GM10847 (cell line): ENCODE data around the gene JMJD6.

Experiments used
- POLR2A ChIP-seq: IDR thresholded peaks from 2 replicates; pipeline ENCODE4 v1.6.1; 2011; ENCODE audit not compliant: insufficient read length; ENCODE audit errors: extremely low read depth

Gene JMJD6

DNA sequence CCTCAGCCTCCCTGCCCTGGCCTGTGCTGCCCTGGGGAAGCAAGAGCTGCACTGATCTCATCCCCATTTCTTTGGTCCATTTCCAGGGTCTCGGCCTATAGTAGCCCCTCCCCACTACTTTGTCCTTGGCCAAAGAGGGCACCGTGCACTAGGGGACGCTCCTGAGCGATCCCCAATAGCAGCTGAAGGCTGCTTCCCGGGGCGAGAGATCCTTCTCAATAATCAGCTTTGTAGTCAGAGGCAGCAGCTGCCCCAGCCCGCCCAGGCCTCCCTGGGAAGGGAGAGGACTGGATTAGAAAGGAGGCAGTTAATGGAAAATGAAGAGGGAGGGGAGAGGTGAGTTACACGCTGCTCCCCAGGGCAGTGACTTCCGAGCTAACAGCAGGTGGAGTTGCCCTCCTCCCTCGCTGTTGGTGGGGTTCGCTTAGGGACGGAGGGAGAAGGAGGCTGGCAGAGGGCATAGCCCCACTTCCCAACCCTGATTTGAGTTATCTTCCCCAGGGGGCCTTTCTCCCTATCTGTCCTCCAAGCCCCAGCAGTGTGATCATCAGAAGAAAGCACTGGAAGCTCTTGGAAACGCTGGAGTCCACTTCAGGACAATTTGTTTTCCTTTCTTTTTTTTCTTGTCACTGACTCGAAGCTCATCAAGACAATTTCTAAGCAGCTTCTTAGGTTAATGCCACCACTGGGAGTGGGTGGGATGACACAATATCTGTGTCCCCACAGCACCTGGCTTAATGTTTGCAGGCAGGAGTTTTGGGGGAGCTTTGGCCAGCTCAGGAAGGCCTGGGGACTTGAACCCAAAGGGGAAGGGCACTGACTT, 18.2 kb downstream of the JMJD6 start:
- no peak for TF ChIP-seq POLR2A

DNA sequence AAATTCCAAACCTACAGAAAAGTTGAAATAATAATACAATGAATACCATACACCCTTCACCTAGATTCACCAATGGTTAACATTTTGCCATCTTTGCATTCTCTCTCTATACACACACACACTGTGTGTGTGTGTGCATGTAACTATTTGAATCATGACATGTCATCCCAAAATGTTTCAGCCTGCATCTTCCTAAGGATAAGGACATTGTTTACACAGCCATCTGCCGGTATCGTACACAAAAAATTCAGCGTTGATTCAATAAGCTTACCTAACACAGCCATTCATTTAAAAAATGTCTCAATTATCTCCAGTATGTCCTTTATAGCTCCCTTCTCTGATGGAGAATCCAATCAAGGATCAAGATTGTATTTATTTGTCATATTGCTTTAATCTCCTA, 19.6 kb downstream of the JMJD6 start:
- no peak for TF ChIP-seq POLR2A

DNA sequence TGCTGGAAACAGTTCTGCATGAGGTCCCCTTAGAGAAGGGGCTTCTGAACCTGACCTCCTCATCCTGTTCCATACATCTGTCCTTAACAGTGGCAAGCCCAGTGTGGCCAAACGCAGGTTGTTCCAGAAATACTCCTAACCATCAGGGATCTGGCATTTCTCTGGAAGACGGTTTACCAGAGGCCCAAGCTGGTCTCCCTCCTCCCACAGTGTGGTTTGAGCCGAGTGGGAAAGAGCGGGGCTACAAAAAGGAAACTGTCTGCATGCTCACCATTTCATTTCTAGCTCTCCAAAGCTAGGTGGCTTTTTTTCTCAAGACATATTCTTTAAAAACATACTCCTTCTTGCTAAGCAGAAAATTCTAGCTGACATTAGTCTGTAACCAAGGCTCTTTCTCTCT, 21.6 kb downstream of the JMJD6 start:
- TF ChIP-seq POLR2A: no peak

DNA sequence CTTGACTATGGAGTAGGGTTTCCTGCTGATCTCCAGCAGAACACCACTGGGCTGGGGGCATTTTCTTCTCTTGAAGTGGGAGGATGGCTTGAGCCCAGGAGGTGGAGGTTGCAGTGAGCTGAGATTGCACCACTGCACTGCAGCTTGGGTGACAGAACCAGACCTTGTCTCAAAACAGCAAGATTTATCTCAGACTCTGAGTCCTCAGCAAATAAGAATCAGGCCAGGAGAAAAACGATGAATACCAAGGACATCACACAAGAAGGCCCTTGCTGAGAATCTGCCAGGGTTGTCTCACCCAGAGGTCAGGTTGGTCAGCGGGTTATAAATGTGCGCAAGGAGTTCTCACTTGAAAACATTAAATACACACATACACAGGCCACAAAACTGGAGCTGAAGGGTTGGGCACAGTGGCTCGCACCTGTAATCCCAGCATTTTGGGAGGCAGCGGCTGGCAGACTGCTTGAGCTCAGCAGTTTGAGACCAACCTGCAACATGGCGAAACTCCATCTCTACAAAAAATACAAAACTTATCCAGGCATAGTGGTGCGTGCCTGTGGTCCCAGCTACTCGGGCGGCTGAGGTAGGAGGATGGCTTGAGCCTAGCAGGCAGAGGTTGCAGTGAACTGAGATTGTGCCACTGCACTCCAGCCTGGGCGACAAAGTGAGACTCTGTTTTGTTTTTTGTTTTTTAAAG, 23.3 kb downstream of the JMJD6 start:
- no peak for TF ChIP-seq POLR2A

- TF ChIP-seq POLR2A: no peak
Observed at GRCh38 chr17:76702076-76702475, 24.3 kb downstream of the JMJD6 start.

DNA sequence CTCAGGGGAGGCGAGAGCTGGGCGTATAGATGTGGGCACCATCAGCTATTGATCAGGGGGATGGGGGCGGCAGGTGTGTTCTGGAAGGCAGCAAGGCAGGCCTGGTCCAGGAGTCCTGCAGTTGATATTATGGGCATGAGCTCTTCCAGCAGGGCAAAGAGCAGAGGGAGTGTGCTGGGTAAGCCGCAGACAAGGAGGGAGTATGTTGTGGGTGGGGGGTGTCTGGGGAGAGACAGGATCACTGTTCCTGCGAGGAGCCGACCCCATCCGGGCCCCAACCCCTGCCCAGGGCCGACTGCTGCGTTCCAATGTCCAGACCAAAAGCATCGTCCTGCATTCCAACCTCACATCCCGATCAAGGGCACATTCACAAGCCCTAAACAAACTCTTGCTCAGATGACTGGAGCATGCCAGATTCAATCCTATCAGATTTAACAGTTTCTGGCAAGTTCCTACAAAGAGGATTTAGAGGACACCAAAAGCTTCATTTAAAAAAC, 24.9 kb downstream of the JMJD6 start:
- TF ChIP-seq POLR2A: no peak

- no peak for TF ChIP-seq POLR2A
Observed at GRCh38 chr17:76700617-76701470, 25.6 kb downstream of the JMJD6 start.

DNA sequence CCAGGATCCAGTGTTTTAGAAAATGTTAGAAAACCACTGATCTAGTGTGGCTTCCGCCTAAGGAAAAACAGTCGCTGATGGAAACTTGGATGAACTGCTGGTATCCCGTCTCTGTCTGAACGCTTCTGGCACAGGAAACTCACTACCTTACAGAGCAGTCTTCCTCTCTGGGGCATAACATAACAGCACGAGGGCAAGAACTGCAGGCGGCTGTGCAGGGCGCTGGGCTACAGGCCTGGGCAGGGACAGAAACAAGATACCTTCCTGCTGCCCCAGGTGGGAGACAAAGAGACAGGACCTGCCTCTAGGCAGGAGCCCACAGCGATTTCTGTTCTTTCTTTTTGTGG, 26.2 kb downstream of the JMJD6 start:
- no peak for TF ChIP-seq POLR2A

DNA sequence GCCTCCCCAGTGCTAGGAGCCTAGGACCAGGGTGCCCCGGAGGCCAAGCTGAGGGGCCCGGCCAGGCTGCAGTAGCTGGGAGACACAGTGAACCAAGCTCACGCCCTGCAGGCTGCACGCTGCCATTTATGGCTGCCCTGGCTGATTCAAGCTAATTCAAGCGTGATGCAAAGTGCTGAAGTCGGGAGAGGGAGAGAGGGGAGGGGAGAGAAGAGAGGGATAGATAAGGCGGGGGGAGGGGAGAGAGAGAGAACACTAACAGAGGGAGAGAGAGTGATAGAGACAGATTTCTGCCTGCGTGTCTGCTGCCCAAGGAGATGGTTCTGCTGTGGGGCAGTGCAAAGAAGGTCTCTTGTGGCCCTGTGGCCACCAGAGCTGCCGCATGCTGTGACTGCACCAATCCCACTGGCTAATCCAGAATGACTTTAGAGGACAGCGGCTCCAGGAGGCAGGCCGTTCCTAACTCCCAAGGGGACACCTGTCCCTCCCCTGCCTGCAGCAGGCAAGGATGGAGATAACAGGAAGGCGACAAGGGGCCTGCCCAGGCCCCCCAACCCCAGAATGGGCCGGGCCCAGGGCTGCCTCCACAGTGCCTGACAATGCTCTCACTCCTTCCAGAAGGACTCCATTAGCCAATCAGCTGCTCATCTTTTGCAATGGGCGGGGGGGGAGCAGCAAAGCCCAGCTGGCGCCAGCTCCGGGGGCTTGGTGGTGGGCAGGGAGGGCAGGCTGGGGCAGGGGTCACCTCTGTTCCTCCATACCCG, 28.5 kb downstream of the JMJD6 start:
- TF ChIP-seq POLR2A: no peak

DNA sequence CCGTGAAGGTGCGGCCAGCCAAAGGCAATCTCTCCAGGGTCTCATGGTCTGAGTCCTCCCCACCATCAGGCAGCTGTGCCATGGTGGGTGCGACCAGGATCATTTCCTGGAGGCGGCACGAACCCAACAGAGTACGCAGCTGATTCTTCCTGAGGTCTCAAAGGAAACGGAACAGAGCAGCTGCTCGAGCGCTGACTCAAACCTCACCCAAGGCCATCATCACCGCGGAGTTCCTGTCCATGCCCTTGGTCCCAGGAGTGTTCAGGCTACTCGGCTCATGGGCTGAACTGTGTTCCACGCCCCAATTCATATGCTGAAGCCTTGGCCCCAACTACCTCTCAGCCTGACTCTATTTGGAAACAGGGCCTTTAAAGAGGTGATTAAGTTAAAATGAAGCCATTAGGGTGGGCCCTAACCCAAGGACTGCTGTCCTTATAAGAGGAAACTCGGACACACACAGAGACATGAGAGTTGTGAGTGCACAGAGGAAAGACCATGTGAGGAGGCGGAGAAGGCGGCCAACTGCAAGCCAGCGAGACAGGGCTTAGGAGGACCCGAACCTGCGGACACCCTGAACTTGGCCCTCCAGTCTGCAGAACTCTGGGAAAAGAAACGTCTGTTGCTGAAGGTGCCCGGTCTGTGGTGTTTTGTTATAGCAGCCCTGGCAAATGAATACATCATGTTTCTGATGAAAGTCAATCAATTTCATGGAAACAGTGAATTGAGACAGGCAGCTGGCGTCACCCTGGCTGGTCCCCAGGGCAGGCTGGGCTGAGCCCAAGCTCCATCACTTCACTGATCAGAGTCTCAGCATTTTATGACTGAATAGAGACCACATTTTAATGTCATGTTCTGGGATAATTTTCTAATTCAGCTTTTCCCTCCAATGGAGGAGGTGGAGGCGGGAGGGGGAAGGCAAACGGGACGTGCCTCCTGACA, 29.4 kb downstream of the JMJD6 start:
- no peak for TF ChIP-seq POLR2A

DNA sequence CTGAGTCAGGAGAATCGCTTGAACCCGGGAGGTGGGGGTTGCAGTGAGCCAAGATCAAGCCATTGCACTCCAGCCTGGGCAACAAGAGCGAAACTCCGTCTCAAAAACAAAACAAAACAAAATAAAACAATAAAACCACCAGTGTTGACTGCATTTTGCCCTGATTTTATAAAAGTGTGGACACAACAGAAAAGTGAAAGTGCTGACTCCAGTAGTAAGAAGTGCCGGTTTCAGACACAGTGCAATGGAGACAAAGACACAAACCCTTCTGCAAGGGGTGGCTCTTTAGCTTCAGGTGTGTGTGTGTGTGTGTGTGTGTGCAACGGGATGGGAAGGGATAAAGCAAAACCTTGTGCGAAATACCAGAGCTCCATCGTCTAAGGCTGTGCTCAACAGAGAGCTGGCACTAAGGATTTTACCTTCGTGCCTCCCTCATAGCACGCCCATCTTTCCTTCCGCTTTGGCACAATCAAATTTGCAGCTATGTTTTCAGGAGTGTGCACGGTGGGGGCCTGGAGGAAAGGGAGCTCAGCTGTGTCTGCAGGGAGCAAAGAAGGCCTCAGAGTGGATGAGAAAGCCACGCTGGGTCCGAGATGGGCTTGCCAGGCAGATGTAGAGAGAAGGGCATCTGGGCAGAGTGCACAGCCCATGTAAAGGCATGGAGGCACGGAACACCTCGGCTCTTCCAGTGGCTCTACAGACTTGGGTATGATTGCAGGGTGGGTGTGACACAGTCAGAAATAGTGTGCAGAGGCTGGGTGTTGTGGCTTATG, 31.2 kb downstream of the JMJD6 start:
- no peak for TF ChIP-seq POLR2A

GRCh38 chr17:76691379-76692191, 34.8 kb downstream of the JMJD6 start:
- no peak for TF ChIP-seq POLR2A

- TF ChIP-seq POLR2A: no peak
Observed at GRCh38 chr17:76690596-76691280, 35.7 kb downstream of the JMJD6 start.
